Right hindlimb (tissue), 1 donor: ENCODE results near the gene PFDN5.
"Not testable (repeated sequence)": the region's sequence is repeated elsewhere in the genome, so short reads cannot be mapped to it uniquely, and the experiment has no call there.

Source experiments
- DNase-seq: peaks from one replicate; pipeline ENCODE4 v3.0.0-alpha.2; 2018

Gene PFDN5

DNA sequence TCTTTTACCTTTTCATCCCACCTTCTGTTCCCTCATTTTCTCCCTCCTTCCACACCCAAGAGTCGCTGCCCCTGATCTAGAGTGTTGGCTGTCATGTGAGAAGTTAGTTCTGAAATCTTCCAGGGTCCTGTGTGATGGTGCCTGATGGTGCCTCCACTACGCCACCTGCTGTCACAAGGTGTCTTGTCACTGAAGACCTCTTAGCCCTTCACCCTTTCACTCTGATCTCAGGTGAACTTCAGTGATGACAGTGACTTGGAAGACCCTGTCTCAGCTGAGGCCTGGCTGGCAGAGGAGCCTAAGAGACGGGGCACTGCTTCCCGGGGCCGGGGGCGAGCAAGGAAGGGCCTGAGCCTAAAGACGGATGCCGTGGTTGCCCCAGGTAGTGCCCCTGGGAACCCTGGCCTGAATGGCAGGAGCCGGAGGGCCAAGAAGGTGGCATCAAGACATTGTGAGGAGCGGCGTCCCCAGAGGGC lies 7.6 kb upstream of the PFDN5 start:
- peak; percentile 53 for DNase-seq

DNA sequence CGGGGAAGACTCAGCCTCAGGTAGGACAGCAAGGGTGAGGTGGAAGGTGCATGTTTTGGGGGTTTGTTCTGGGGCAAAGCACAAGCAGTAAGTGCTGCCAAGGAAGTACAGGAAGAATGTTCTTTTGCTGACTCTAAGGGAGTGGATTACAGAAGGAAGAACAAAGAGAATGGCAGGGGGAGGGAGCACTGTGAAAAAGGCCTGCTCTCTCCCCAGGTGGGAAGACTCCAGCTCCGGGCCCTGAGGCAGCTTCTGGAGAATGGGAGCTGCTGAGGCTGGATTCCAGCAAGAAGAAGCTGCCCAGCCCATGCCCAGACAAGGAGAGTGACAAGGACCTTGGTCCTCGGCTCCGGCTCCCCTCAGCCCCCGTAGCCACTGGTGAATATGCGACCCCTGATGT lies 7.0 kb upstream of the PFDN5 start:
- DNase-seq, result no peak

DNA sequence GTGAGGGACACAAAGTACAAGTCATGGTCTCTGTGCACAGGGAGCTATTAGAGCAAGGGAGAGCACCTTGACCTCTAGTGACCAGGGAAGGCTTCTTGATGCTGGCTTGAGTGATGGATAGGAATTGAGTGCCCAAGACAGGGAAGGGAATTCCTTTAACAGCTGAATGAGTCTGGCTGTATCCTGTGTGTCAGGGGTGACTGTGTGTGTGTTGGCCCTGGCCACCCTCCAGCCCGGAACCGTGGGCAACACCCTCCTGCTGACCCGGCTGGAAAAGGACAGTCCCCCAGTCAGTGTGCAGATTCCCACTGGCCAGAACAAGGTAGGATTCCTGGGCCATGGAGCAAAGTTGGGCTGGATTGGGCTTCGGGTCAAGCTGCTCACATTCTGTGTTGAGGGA lies 5.5 kb upstream of the PFDN5 start:
- DNase-seq, result no peak

DNA sequence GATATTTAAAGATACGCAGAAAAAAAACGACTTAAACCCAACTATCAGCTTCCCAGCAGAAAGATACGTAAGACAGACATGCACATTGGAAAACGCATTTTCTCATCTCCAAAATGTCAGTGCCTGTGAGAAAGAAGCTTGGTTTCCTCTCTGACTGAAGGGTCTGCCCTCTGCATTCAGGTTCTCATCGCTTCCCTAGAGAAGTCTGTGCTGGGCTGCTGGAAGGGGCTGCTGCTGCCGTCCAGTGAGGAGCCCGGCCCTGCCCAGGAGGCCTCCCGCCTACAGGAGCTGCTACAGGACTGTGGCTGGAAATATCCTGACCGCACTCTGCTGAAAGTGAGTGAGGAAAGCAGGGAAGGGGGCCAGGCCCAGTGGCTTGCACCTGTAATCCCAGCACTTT lies 4.7 kb upstream of the PFDN5 start:
- DNase-seq, result no peak

DNA sequence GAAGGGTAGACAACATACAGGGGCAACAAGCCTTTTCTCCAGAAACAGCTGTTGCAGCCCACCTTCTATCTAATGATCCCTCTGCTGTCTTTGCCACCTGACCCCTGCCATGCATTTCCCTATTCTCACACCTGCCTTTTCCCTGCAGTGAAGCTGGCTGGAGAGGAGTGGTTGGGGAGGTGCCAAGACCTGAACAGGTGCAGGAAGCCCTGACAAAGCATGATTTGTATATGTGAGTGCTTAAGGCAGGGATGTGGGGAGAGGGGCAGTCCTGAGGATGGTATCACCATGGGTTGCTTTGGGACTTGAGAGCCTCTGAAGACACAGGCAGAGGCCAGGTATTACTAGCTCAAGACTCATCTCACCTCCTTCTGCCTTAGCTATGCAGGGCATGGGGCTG lies 2.9 kb upstream of the PFDN5 start:
- no peak for DNase-seq

DNA sequence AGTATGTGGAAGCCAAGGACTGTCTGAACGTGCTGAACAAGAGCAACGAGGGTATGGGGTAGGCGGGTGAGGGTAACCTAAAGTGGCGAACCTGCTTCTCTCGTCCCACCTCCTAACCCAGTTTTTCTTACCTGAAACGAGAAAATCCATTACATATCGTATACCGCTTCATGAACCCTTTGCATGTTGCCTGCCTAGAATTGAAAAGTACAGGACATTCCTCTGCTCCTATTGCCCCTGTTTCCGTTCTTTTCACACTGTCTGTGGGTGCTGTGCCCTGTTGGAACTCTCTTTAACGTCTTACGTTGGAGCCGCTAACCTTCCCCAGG lies 513 bp downstream of the PFDN5 start:
- DNase-seq, result no peak

DNA sequence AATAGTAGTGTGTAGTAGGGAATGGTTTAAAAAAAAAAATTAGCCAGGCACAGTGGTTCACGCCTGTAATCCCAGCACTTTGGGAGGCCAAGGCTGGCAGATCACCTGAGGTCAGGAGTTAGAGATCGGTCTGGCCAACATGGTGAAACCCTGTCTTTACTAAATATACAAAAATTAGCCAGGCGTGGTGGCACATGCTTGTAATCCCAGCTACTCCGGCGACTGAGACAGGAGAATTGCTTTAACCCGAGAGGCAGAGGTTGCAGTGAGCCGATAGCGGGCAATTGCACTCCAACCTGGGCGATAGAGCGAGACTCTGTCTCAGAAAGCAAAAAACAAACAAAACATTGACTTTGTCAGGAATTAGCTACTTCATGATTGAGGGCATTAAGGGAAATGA lies 1.8 kb downstream of the PFDN5 start:
- not testable (repeated sequence) for DNase-seq

DNA sequence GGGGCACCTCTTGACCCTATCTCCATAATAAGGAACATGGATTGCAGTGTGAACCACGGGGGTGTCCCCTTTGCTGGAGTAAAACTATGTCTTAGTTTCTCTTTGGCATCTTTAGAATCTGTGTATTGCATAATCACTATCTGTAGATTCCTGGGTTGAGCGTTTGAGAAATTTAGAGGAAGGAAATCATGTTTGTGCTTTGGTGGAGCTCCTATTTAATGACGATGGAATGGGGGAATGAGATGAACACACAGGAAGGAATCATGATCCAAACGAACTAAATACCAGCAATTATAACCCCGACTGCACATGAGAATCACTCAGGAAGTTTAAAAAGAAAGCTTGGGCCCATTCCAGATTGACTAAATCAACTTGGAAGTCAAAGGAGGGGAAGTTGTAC lies 2.8 kb downstream of the PFDN5 start:
- DNase-seq, result no peak

DNA sequence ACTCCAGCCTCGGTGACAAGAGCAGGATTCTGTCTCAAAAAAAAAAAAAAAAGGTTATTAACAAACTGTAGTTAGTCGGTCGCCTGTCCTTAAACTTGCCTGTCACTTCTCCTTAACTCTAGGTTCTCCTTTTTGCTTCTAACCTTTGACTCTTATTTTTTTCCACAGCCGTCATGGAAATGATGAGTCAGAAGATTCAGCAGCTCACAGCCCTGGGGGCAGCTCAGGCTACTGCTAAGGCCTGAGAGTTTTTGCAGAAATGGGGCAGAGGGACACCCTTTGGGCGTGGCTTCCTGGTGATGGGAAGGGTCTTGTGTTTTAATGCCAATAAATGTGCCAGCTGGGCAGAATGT lies 3.7 kb downstream of the PFDN5 start:
- no peak for DNase-seq

DNA sequence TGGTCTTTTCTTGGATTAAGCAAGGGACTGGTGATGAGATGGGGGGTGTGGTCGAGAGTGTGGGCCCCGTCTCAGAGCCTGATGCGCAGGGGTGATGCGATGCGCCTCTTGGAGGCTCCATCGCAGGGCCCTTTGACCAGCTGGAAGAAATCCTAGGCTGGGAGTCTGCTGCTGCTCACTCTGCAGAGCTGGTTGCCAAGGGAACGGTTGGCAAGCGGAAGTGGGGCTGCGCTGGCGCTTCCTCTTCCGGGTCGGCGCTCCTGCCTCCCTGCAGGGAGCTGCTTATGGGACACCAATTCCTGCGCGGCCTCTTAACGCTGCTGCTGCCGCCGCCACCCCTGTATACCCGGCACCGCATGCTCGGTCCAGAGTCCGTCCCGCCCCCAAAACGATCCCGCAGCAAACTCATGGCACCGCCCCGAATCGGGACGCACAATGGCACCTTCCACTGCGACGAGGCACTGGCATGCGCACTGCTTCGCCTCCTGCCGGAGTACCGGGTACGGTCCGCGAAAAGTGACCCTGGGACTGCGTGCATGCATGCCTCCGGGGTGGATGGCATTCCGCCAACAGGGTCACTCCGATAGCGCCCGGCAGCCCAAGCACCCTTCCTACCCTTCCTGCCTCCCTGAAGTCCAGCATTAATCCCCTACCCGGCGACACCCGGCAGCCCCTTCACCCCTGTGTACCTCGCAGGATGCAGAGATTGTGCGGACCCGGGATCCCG lies 4.3 kb downstream of the PFDN5 start, which contains the start of gene MYG1:
MYG1 (plus strand) TSS at position 242 of the 727 bp plus-strand sequence; CDS start at position 285, 43 bp downstream.
- DNase-seq, result peak; percentile 92

DNA sequence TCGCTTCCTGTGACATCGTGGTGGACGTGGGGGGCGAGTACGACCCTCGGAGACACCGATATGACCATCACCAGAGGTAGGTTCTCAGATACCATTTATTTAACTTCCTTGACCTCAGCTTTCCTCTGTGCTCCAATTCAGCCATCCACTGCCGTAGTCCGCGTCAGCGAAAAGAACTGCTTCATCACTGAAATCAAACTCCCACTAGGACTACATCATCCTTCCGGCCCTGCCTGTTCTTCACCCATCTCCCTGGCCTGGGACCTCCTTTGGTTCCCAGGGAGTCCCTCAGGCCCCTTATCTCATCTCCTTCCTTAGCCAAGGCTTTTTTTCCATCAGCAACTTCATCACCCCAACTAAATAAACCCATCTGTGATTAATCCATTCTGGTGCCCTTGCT lies 4.8 kb downstream of the PFDN5 start:
- DNase-seq, result no peak

DNA sequence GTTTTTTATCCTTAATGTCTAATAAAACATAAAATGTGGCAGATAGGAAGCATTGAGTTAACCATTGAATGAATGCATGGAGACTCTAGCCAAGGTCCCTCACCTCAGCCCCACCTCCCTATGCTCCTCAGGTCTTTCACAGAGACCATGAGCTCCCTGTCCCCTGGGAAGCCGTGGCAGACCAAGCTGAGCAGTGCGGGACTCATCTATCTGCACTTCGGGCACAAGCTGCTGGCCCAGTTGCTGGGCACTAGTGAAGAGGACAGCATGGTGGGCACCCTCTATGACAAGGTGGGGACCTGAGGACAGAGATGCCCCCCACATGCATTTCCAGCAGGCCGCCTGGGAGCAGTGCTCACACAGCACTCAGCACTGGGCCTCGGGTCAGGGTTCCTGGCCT lies 7.6 kb downstream of the PFDN5 start:
- DNase-seq, result no peak

DNA sequence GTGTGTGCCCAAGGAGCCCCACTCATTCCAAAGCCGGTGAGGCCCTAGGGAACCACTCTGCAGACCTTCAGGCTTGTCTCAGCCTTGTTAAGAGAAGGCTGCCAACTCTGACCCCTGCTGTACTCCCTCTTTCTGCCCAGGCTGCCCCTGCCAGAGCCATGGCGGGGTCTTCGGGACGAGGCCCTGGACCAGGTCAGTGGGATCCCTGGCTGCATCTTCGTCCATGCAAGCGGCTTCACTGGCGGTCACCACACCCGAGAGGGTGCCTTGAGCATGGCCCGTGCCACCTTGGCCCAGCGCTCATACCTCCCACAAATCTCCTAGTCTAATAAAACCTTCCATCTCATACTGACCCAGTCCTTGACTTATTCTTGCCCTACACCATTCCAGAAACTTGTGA lies 11.5 kb downstream of the PFDN5 start:
- DNase-seq, result no peak

DNA sequence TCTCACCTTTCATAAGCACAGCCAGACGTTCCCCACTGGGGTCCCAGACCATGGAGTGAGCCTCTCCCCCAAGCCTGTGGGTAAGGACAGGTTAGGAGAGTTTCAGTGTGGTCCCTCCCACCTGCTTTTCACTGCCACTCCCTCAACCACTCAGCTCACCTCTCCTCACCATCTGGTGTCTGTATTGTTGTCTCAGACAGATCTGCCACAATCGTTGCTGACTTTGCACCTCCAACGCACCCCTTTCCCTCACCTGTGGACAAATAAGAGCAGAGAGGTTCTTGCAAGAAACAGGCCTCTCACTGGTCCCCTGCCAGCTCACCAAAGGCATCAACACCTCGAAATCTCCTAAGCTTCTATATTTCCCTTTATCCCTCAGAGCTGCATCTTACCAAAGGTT lies 12.9 kb downstream of the PFDN5 start:
- no peak for DNase-seq

DNA sequence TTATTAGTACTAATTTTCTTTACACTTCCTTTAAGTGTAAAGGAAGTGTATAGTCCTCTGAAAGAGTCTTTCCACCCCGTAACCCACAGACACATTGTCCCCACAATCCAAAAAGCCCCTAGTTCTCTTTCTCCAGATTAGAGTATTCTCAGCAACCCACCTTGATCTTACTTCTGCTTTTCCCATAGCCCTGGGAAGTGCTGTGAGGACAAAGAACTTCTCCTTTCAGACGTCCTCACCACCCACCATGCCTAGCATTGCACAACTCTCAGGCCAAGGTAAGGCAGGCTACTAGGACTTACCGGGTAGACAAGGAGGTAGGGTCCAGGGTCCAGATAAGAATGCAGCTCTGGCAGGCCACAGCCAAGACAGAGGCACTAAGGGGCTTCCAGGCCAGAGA lies 18.7 kb downstream of the PFDN5 start:
- DNase-seq, result no peak

DNA sequence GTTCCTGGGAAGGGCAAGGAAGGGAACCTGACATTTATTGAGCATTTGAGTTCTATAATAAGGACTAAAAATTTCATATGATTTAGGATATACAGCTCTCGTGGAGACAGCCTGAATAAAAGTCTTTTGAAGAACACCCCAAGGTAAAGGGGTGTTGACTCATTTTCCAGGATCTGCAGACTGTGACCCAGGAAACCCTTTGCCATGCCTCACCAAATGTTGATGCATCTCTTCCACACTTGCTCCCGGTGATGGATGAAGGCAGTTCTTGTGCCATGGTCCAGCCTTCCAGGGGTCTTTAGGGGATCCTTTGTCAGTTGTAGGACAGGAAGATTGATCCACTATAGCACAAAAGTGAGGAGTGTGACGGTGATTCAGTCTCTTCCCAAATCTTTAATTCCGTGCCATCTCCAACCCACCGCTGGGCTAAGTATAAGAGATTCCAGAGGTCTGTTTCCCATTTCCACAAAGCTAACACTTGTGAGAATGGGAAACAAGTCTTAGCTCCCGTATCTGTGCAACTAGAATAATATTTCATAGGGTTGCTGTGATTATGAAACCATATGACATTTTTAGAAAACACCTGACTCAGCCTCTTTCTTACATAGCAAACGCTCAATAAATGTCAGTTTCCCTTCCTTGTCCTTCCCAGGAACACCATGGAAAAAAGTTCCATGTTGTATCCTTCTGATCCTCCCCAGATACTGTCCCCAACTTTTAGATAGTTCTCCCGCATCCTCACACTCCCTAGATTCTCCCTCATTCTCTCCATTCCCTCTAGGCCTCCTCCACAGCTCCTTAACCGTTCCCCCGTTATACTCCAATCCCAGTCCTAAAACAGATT lies 25.2 kb downstream of the PFDN5 start:
- no peak for DNase-seq

DNA sequence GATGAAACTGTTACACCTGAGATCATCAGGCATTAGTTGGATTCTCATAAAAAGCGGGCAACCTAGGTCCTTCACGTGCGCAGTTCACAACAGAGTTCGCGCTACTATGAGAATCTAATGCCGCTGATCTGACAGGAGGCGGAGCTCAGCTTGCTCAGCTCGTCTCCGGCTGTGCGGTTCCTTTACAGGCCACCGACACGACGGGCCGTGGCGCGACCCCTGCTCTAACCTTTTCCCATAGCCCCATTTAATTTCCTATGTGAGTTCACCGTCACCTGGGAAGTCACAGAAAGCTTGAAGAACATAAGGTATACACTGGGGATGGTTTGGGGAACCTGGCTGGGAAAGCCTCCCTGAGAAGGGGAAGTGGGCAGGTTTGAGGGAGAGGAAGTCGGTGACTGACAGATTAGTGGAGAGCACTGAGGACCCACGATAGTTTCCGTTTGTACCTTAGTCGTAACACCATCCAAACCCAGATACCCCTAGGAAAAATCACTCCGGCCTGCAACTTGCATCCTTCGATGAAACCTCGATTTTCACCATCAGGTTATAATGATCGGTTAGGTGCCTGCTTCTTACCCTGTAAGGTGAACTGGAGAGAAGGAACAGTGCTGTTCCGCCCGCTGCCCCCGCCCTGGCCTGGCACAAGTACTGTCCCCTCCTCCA lies 28.9 kb downstream of the PFDN5 start:
- no peak for DNase-seq

DNA sequence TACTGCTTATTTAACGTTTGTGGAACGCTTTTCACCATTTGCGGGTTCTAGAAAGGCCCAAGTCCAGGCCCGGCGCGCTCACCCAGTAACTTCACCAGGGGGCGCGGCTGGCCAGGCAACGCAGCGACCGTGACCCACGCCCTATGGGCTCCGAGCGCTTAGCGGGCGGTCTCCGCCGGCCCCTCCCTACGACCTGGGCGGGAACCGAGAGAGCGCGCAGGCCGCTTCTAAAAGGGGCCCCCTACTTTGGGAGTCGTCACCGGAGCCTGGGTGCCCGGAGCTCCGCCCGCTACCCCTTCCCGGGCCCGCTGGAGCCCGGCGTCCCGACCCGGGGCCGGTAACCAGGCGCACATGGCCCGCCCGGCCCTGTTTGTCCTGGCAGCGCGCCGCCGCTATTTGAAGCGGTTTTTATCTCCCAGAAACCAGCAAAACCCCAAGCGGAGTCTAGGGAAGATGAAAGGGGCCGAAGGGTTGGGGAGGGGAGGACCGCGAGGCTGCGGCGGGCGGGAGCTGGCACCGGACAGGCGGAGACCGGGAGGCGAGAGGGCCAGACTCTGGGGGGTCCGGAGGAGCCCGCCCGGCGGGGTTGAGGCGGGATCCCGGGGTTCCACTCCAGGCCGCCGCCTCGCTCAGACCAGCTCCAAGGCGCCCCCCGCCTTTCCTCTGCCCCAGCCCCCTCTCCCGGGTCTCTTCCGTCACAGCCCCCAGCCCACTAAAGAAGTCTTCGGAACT lies 29.6 kb downstream of the PFDN5 start:
- DNase-seq, result peak; percentile 95

DNA sequence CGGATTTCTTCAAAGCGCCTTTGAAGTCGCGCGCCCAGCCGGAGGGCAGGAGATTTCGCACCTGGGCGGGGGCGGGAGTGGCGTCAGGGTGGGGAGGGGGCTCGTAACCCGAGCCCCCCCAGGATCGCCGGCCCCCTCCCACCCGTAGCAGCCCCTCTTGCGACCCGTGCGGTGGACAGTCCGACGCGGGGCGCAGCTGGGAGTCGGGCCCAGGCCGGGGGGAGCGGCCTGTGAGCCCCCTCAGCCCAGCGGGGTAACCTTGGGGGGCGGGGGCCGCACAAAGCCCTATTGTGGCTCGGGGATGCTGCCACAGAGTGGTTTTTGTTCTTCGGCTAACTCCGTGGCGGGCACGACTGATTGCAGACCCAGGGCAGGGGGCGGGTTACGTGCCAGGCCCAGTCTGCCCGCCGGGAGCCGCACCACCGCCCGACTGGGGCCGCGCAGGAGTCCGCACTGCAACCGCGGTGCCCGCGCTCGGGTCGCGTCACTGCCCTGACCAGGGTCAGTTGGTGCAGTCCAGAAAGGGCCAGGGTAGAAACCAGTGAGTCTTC lies 30.2 kb downstream of the PFDN5 start:
- DNase-seq, result peak; percentile 69

DNA sequence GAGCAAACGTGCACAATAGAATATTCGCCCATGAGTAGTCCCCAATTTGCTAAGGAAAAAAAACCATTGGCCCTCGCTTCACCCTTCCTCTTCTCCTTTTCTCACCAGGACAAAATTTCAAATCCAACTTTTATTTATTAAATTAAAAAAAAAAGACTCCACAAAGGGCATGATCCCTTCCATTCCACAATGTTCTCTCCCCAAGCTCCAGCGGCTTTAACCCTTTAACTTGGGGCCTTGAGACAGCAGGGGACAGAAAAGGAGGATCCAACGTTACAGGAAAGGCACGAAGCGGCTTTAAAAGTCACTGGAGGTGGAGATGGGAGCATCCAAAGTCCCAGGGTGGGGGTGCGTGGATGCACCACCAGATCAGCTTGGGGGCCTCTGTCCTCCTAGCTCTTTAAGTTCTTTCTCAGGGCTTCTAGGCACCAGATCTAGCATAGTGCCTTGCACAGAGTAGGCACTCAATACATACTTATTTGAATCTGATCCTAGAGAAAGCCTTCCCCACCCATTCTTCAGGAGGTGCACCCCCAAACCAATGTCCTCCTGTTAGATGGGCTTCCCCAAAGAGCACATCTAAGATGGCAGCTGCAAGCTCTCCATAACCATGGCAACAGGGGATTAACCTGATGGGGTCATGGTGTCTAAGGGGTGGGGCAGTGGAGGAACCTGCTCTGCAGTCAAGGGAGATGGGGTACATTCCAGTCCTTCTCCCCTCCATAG lies 31.3 kb downstream of the PFDN5 start:
- no peak for DNase-seq

DNA sequence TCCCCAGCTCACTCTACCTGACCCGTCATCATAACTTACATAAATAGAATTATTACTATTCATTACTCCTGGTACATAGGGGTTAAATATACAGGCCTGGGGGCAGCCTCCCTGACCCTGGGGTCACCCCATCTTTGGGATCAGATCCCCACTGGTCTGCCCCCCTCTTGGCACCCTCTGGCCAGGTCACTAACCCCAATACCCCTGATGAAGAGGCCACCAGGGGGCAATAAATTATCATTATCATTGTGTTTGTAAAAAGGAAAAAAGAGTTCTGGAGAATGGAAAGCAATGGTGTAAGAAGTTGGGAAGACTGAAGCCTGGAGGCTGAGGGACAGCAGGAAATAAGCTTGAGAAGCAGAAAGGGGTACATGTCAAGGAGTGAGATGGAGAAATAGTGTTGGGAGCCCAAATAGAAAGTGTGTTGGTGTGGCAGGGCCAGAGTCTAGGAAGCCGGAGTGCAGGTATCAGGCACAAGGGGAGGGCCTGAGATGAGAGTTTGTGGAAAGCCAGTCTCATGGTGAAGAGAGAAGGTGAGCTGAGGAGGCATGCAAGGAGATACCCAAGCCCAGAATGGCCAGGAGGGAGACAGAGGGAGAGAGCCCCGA lies 32.2 kb downstream of the PFDN5 start:
- no peak for DNase-seq

DNA sequence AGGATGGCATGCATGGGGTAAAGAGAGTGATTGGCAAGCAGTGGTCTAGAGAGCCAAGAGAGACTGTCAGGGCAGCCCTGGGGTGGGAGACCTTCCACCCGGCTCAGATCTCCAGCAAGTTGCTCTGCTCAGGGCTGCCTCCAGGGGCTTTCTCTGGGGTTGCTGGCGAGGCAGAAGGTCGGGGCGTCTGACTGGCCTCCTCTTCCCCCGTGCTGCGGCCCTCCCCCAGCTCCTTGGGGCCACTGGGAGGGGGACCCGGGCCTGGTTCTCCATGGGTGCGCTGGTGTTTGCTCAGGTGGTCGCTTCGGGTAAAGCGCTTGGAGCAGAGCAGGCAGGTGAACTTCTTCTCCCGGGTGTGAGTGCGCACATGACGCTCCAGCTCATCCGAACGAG lies 32.7 kb downstream of the PFDN5 start:
- no peak for DNase-seq
